ENCODE results near the gene NIT2. TPM values are rescaled to one million over a fixed set of nuclear protein-coding genes. Genes with fewer than 3 reads are reported as not detected.
"Not testable (repeated sequence)": the region's sequence is repeated elsewhere in the genome, so short reads cannot be mapped to it uniquely, and the experiment has no call there.

NIT2 gene
- total and polyA plus RNA-seq, 7 donors = 15.3 to 60.7 (median 36.8) TPM

DNA sequence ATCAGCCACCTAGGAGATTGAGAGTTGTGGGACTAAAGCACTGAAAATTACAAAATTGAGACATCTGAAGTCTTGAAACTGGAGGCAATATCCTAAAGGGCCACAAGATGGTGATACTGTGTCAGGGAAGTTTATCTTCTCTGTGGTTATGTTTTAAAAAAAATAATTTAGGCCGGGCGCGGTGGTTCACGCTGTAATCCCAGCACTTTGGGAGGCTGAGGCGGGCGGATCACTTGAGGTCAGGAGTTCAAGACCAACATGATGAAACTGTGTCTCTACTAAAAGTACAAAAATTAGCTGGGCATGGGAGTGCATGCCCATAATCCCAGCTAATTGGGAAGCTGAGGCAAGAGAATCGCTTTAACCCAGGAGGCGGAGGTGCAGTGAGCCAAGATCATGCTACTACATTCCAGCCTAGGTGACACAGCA lies 17.9 kb upstream of the NIT2 start:
- no peaks in the 10 kb centered on the region for H3K4me1 ChIP-seq
- TF ChIP-seq, protein P1, sequence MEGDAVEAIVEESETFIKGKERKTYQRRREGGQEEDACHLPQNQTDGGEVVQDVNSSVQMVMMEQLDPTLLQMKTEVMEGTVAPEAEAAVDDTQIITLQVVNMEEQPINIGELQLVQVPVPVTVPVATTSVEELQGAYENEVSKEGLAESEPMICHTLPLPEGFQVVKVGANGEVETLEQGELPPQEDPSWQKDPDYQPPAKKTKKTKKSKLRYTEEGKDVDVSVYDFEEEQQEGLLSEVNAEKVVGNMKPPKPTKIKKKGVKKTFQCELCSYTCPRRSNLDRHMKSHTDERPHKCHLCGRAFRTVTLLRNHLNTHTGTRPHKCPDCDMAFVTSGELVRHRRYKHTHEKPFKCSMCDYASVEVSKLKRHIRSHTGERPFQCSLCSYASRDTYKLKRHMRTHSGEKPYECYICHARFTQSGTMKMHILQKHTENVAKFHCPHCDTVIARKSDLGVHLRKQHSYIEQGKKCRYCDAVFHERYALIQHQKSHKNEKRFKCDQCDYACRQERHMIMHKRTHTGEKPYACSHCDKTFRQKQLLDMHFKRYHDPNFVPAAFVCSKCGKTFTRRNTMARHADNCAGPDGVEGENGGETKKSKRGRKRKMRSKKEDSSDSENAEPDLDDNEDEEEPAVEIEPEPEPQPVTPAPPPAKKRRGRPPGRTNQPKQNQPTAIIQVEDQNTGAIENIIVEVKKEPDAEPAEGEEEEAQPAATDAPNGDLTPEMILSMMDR (IDR thresholded peaks at IDR 0.05) = peak; percentile 64
- no peak overlapping the region for H3K27ac ChIP-seq
- DNase-seq (peak in 1 of 2 donors; percentile 63), ATAC-seq (peak; percentile 68 to 84 (median 74))
- no peak overlapping the region for H3K4me3 ChIP-seq
- no peaks in the 10 kb centered on the region for H3K9me3 ChIP-seq
- intact Hi-C loops (cut with DNase I) = loop anchor here in 1 of 2 donors (5.0 kb wide), 1 partner anchor 271 kb away; no protein-coding TSS in a partner anchor
- peaks cover 0 to 97% of the 10 kb centered on the region in 2 donors for H3K36me3 ChIP-seq (ENCODE audit: insufficient read depth in 1 of 2, low read depth in 1 of 2)
- 46 to 59% (median 50%) methylated on average over 8 of the region's 8 CpGs for WGBS, 3 donors
- no peaks in the 10 kb centered on the region for H3K27me3 ChIP-seq (ENCODE audit: insufficient read depth in 3 of 3, low read length in 2 of 3)

DNA sequence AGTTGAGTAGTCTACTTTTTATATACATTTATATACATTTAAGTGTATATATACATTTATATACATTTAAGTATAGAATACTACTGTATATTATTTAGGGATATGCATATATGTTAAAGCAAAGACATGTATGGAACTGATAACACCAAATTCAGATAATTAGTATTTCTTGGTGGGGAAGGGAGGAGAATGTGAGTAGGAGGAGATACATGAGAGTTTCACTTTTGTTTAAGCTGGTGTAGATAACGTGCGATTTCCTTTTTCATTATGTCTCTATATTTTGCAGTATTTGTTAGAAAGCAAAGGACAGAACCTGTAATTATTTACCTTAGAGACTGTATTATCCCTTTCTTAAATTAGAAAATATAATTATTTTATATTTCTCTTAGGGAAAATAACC lies 16.6 kb upstream of the NIT2 start:
- Histone ChIP-seq H3K9me3 (no peaks in the 10 kb centered on the region), H3K36me3 (ENCODE audit: insufficient read depth in 1 of 2, low read depth in 1 of 2) (peaks cover 0 to 97% of the 10 kb centered on the region in 2 donors)
- ATAC-seq = no peak

DNA sequence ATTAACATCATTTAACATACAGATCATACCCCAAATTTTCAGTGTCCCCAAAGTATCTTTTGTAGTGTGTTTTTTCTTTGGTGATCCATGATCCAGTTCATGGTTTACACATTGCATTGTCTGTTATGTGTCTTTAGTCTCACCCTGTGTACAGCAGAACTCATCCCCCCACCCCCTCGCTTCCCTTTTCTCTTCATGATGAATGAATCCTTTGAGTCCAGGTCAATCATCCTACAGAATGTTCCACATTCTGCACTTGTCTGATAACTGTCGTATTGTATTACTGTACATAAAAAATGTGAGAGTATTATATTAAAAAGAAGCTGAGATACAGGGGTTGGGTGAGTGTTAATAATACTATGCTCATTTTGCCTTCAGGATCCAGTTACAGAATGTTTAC lies 14.6 kb upstream of the NIT2 start:
- peaks cover 0 to 98% of the 10 kb centered on the region in 2 donors for H3K36me3 ChIP-seq (ENCODE audit: insufficient read depth in 1 of 2, low read depth in 1 of 2)
- no peak overlapping the region for H3K4me3 ChIP-seq
- H3K9me3 ChIP-seq = no peaks in the 10 kb centered on the region
- TF ChIP-seq, protein P1 (IDR thresholded peaks at IDR 0.05) = no peak
- WGBS, 3 donors = 91 to 93% (median 92%) methylated on average over 2 of the region's 2 CpGs
- no peak for ATAC-seq
- H3K27me3 ChIP-seq (ENCODE audit: insufficient read depth in 3 of 3, low read length in 2 of 3) = no peaks in the 10 kb centered on the region
- intact Hi-C loops (cut with DNase I) = loop anchor here in 1 of 2 donors (2.0 to 5.0 kb wide), 2 partner anchors 19 to 267 kb away; no protein-coding TSS in a partner anchor
- H3K27ac ChIP-seq = no peak overlapping the region
- H3K4me1 ChIP-seq = no peaks in the 10 kb centered on the region
- DNase-seq = no peak

More for the DNA sequence above, 16.6 kb upstream of the NIT2 start:
- DNase-seq = no peak
- Histone ChIP-seq H3K4me3 (no peak overlapping the region), H3K4me1 (no peaks in the 10 kb centered on the region), H3K27ac (no peak overlapping the region), H3K27me3 (ENCODE audit: insufficient read depth in 3 of 3, low read length in 2 of 3) (no peaks in the 10 kb centered on the region)
- WGBS, 3 donors = 87 to 91% (median 89%) methylated on average over 2 of the region's 2 CpGs
- TF ChIP-seq, protein P1 (IDR thresholded peaks at IDR 0.05) = no peak
- intact Hi-C loops (cut with DNase I) = loop anchor here in 1 of 2 donors (5.0 kb wide), 1 partner anchor 269 kb away; no protein-coding TSS in a partner anchor

DNA sequence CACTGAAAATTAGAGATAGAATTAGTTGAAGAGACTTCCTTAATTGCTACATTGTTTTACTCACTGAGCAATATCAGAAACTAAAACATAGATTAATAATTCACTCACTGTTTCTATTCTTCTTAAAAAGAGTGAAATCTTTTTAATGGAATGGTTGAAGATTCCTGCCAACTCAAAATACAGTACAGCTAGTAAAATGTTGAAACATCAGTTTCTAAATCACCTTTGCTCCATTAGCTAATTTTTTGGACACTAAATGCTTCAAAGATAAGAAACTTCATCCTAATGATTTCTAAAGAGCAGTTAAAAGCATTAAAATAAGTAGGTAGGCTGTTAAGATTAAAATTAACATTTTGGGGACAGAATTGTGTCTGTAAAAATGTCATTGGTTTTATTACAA lies 10.5 kb upstream of the NIT2 start:
- Histone ChIP-seq H3K27ac (no peak overlapping the region), H3K4me3 (no peak overlapping the region), H3K27me3 (ENCODE audit: insufficient read depth in 3 of 3, low read length in 2 of 3) (no peaks in the 10 kb centered on the region), H3K36me3 (ENCODE audit: insufficient read depth in 1 of 2, low read depth in 1 of 2) (peaks cover 0 to 79% of the 10 kb centered on the region in 2 donors), H3K4me1 (no peaks in the 10 kb centered on the region), H3K9me3 (no peaks in the 10 kb centered on the region)
- intact Hi-C loops (cut with DNase I) = no loop called here
- DNase-seq (no peak), ATAC-seq (no peak)
- TF ChIP-seq, protein P1 (IDR thresholded peaks at IDR 0.05) = no peak

DNA sequence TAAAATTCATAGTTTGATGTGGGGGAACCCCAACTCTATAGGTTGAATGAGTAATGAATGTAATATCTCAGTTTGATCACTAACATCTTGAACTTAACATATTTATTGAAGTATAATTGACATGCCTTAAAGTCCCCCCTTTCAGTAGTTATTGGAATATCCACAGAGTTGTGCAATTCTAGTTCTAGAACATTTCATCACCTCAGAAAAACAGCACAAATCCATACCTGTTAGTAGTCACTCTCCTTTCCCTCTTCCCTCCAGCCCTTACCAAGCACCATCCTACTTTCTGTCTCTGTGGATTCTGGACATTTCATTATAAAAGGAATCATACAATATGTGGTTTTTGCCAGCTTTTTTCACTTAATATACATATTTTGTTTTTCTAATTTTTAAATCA lies 8.7 kb upstream of the NIT2 start:
- no peaks in the 10 kb centered on the region for H3K4me1 ChIP-seq
- no peak for ATAC-seq
- H3K27me3 ChIP-seq (ENCODE audit: insufficient read depth in 3 of 3, low read length in 2 of 3) = no peaks in the 10 kb centered on the region
- TF ChIP-seq, protein P1 (IDR thresholded peaks at IDR 0.05) = no peak
- H3K4me3 ChIP-seq = no peak overlapping the region
- H3K36me3 ChIP-seq (ENCODE audit: insufficient read depth in 1 of 2, low read depth in 1 of 2) = peaks cover 0 to 61% of the 10 kb centered on the region in 2 donors
- no peak overlapping the region for H3K27ac ChIP-seq
- H3K9me3 ChIP-seq = no peaks in the 10 kb centered on the region
- intact Hi-C loops (cut with DNase I) = no loop called here
- DNase-seq = no peak

DNA sequence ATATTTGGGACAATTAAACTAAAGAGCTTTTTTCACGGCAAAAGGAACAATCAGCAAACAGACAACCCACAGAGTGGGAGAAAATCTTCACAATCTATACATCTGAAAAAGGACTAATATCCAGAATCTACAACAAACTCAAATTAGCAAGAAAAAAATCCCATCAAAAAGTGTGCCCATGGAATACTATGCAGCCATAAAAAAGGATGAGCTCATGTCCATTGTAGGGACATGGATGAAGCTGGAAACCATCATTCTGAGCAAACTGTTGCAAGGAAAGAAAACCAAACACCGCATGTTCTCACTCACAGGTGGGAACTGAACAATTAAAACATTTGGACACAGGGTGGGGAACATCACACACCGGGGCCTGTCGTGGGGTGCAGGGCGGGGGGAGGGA lies 7.2 kb upstream of the NIT2 start:
- H3K4me1 ChIP-seq; intact Hi-C loops (cut with DNase I); DNase-seq; H3K9me3 ChIP-seq; H3K4me3 ChIP-seq; H3K27me3 ChIP-seq (ENCODE audit: insufficient read depth in 3 of 3, low read length in 2 of 3); ATAC-seq; H3K27ac ChIP-seq: not testable (repeated sequence)
- 98 to 100% (median 98%) methylated on average over 5 of the region's 5 CpGs for whole genome bisulfite sequencing, 3 donors
- H3K36me3 ChIP-seq (ENCODE audit: insufficient read depth in 1 of 2, low read depth in 1 of 2) = peaks cover 0 to 45% of the 10 kb centered on the region in 2 donors

Measured in psoas muscle (tissue), 8 donors.